Measurements from ENCODE around the gene POLRMT.
"Not testable (repeated sequence)": the region's sequence is repeated elsewhere in the genome, so short reads cannot be mapped to it uniquely, and the experiment has no call there.

GRCh38 chr19:585146-585545 lies 48.2 kb downstream of the POLRMT start:
- not testable (repeated sequence) for TF ChIP-seq CTCF, POLR2A (IDR thresholded peaks at IDR 0.05)
